H9 (cell line): ENCODE results near the gene MACROH2A1. TPM values are rescaled to one million over a fixed set of nuclear protein-coding genes. Genes with fewer than 3 reads are reported as not detected.

Source experiments
- DNase-seq: peaks from one replicate; pipeline ENCODE4 v3.0.0-alpha.2; 2017
- H2AFZ ChIP-seq: one replicate; pipeline ENCODE4 v1.6.1; 2013; ENCODE audit warnings: mild to moderate bottlenecking, low read length, control low read depth, moderate library complexity
- H2AK5ac ChIP-seq: 2 replicates; pipeline ENCODE4 v1.6.1; 2013; ENCODE audit warnings: low read length, control low read depth, mixed read lengths; ENCODE audit not compliant: insufficient read length
- H2BK120ac ChIP-seq: one replicate; pipeline ENCODE4 v1.6.1; 2013; ENCODE audit warnings: low read depth, mild to moderate bottlenecking, low read length, control low read depth, inconsistent platforms; ENCODE audit not compliant: poor library complexity, severe bottlenecking
- H2BK12ac ChIP-seq: 2 replicates; pipeline ENCODE4 v1.6.1; 2013; ENCODE audit warnings: low read length, control low read depth, mixed read lengths, low read depth; ENCODE audit not compliant: insufficient read length
- H2BK15ac ChIP-seq: 2 replicates; pipeline ENCODE4 v1.6.1; 2013; ENCODE audit warnings: low read depth, low read length, control low read depth
- H2BK20ac ChIP-seq: one replicate; pipeline ENCODE4 v1.6.1; 2013; ENCODE audit warnings: low read depth, mild to moderate bottlenecking, low read length, control low read depth, inconsistent platforms; ENCODE audit not compliant: poor library complexity, severe bottlenecking
- H2BK5ac ChIP-seq: 2 replicates; pipeline ENCODE4 v1.6.1; 2013; ENCODE audit warnings: low read length, control low read depth, mixed read lengths; ENCODE audit not compliant: insufficient read length
- H3K14ac ChIP-seq: 2 replicates; pipeline ENCODE4 v1.6.1; 2013; ENCODE audit warnings: low read length, control low read depth; ENCODE audit not compliant: insufficient read depth
- H3K18ac ChIP-seq: 2 replicates; pipeline ENCODE4 v1.6.1; 2013; ENCODE audit warnings: low read depth, mild to moderate bottlenecking, mixed read lengths, low read length, control low read depth; ENCODE audit not compliant: insufficient read length
- H3K23ac ChIP-seq: 2 replicates; pipeline ENCODE4 v1.6.1; 2013; ENCODE audit warnings: low read length, control low read depth, mixed read lengths, low read depth; ENCODE audit not compliant: insufficient read length
- H3K23me2 ChIP-seq: 2 replicates; pipeline ENCODE4 v1.6.1; 2013; ENCODE audit warnings: low read depth, mild to moderate bottlenecking, mixed read lengths, low read length, control low read depth; ENCODE audit not compliant: insufficient read length, poor library complexity, severe bottlenecking
- H3K27ac ChIP-seq: 2 replicates; pipeline ENCODE4 v1.5.1; 2013; ENCODE audit warnings: low read length, control low read depth, mixed read lengths, low read depth; ENCODE audit not compliant: insufficient read length
- H3K27me3 ChIP-seq: 2 replicates; pipeline ENCODE4 v1.6.1; 2013; ENCODE audit warnings: low read length, control low read depth, inconsistent platforms; ENCODE audit not compliant: insufficient read depth
- H3K4ac ChIP-seq: 2 replicates; pipeline ENCODE4 v1.6.1; 2013; ENCODE audit warnings: low read depth, mild to moderate bottlenecking, control low read depth, inconsistent platforms, low read length, moderate library complexity
- H3K4me1 ChIP-seq: 2 replicates; pipeline ENCODE4 v1.6.1; 2013; ENCODE audit warnings: low read length, control low read depth, inconsistent platforms; ENCODE audit not compliant: insufficient read depth
- H3K4me2 ChIP-seq: 2 replicates; pipeline ENCODE4 v1.6.1; 2013; ENCODE audit warnings: low read length, control low read depth, mixed read lengths; ENCODE audit not compliant: insufficient read length, insufficient read depth
- H3K56ac ChIP-seq: 2 replicates; pipeline ENCODE4 v1.6.1; 2013; ENCODE audit warnings: low read depth, mild to moderate bottlenecking, mixed read lengths, low read length, control low read depth; ENCODE audit not compliant: insufficient read length
- H3K79me1 ChIP-seq: 2 replicates; pipeline ENCODE4 v1.6.1; 2013; ENCODE audit warnings: low read depth, mild to moderate bottlenecking, moderate library complexity, low read length, control low read depth, inconsistent platforms; ENCODE audit not compliant: insufficient read depth, poor library complexity, severe bottlenecking
- H3K79me2 ChIP-seq: 2 replicates; pipeline ENCODE4 v1.6.1; 2013; ENCODE audit warnings: low read length, control low read depth, inconsistent platforms; ENCODE audit not compliant: insufficient read depth
- H3K9ac ChIP-seq: 2 replicates; pipeline ENCODE4 v1.6.1; 2013; ENCODE audit warnings: low read length, control low read depth, mixed read lengths; ENCODE audit not compliant: insufficient read length; ENCODE audit errors: extremely low read depth
- H3K9me3 ChIP-seq: one replicate; pipeline ENCODE4 v1.6.1; 2013; ENCODE audit warnings: low read depth, low read length, inconsistent platforms; ENCODE audit not compliant: control insufficient read depth
- H3T11ph ChIP-seq: one replicate; pipeline ENCODE4 v1.6.1; 2013; ENCODE audit warnings: mild to moderate bottlenecking, low read length, control low read depth, inconsistent platforms
- H4K20me1 ChIP-seq: one replicate; pipeline ENCODE4 v1.6.1; 2013; ENCODE audit not compliant: control insufficient read depth, insufficient read length, insufficient read depth
- H4K5ac ChIP-seq: 2 replicates; pipeline ENCODE4 v1.6.1; 2013; ENCODE audit warnings: low read depth, mild to moderate bottlenecking, mixed read lengths, low read length, control low read depth; ENCODE audit not compliant: insufficient read length
- H4K8ac ChIP-seq: replicated peaks from 2 replicates; pipeline ENCODE4 v1.6.1; 2013; ENCODE audit warnings: low read length, control low read depth, mixed read lengths, low read depth; ENCODE audit not compliant: insufficient read length
- H4K91ac ChIP-seq: 2 replicates; pipeline ENCODE4 v1.6.1; 2013; ENCODE audit warnings: low read depth, mild to moderate bottlenecking, moderate library complexity, mixed read lengths, low read length, control low read depth; ENCODE audit not compliant: insufficient read length
- H3K27ac Mint-ChIP-seq, 3 experiments: 2 replicates in 2 of 3; 3 replicates in 1 of 3; pipeline ENCODE4 v1.8.0; 2020 to 2021; ENCODE audit warnings: mixed read lengths in 3 of 3, mild to moderate bottlenecking in 1 of 3, moderate library complexity in 1 of 3
- H3K27me3 Mint-ChIP-seq: 2 replicates; pipeline ENCODE4 v1.8.0; 2021; ENCODE audit warnings: low read depth, mild to moderate bottlenecking, moderate library complexity, mixed read lengths
- H3K36me3 Mint-ChIP-seq, 3 experiments: 2 replicates in 2 of 3; 3 replicates in 1 of 3; pipeline ENCODE4 v1.8.0; 2020 to 2021; ENCODE audit warnings: low read depth in 3 of 3, mixed read lengths in 3 of 3; ENCODE audit not compliant: insufficient read depth in 1 of 3
- H3K4me1 Mint-ChIP-seq, 2 experiments: 2 replicates each; pipeline ENCODE4 v1.8.0; 2020; ENCODE audit warnings: mixed read lengths in 2 of 2
- H3K4me3 Mint-ChIP-seq, 2 experiments: 2 replicates in 1 of 2; 3 replicates in 1 of 2; pipeline ENCODE4 v1.8.0; 2020 to 2021; ENCODE audit warnings: mild to moderate bottlenecking in 2 of 2, mixed read lengths in 2 of 2, moderate library complexity in 1 of 2
- H3K9me3 Mint-ChIP-seq, 2 experiments: 2 replicates in 1 of 2; 3 replicates in 1 of 2; pipeline ENCODE4 v1.8.0; 2020; ENCODE audit warnings: mild to moderate bottlenecking in 2 of 2, mixed read lengths in 2 of 2, moderate library complexity in 1 of 2
- CTCF ChIP-seq: fragments of 200-600 bp; sonication (generic); conservative IDR thresholded peaks from 3 replicates; pipeline ENCODE4 v1.8.0; 2021; ENCODE audit warnings: antibody characterized with exemption, mild to moderate bottlenecking
- WGBS: extraction: QIAGEN DNeasy Blood & Tissue Kit; methylation state at CpG from one replicate; pipeline ENCODE4 v1.1.7; 2013; ENCODE audit warnings: missing lambda C conversion rate, low lambda C conversion rate, mixed read lengths; ENCODE audit not compliant: insufficient read length; ENCODE audit errors: extremely low coverage; 5-methylcytosine and 5-hydroxymethylcytosine counted together
- total RNA-seq: library from RNA; stranded (reverse); gene quantifications from 2 replicates; pipeline ENCODE4 v1.2.1, GENCODE V29; 2021

Gene MACROH2A1
- total RNA-seq, 1 experiment from 2014 or later = 111 TPM

- Histone ChIP-seq H4K20me1 (no peaks in the 10 kb centered on the region), H3K4ac (no peak overlapping the region), H3K23me2 (no peaks in the 10 kb centered on the region), H3K27ac (no peak overlapping the region), H3K4me1 (no peaks in the 10 kb centered on the region), H2BK5ac (no peak overlapping the region), H3K79me2 (no peaks in the 10 kb centered on the region), H2BK12ac (no peak overlapping the region), H3T11ph (no peak overlapping the region), H3K9me3 (no peaks in the 10 kb centered on the region), H4K5ac (no peak overlapping the region), H3K56ac (no peak overlapping the region), H3K27me3 (no peaks in the 10 kb centered on the region), H3K79me1 (no peaks in the 10 kb centered on the region), H3K9ac (no peak overlapping the region), H2BK20ac (no peak overlapping the region), H4K91ac (no peak overlapping the region), H3K14ac (no peak overlapping the region), H3K23ac (no peak overlapping the region), H2BK15ac (no peak overlapping the region), H3K4me2 (no peak overlapping the region), H2BK120ac (no peak overlapping the region), H2AK5ac (no peak overlapping the region), H2AFZ (no peak overlapping the region), H3K18ac (no peak overlapping the region), H4K8ac (no peak overlapping the region)
- Mint-ChIP-seq H3K27ac (no peak overlapping the region), H3K4me3 (no peak overlapping the region), H3K36me3 (peaks cover 15 to 70% (median 22%) of the 10 kb centered on the region in 3 experiments), H3K4me1 (no peaks in the 10 kb centered on the region), H3K27me3 (no peaks in the 10 kb centered on the region), H3K9me3 (no peaks in the 10 kb centered on the region)
- no peak for DNase-seq
- WGBS = no CpG with 5 or more reads among the region's 4 CpGs
- TF ChIP-seq CTCF = no peak
Observed at GRCh38 chr5:135342551-135342875, 56.5 kb downstream of the MACROH2A1 start.
